HCT116 (cell line): ENCODE data around the gene MARCHF2.

ENCODE experiments used
- EZH2 ChIP-seq: fragments of 200-600 bp; sonication (generic); IDR thresholded peaks from 2 replicates; pipeline ENCODE4 v1.6.1; 2017; ENCODE audit warnings: antibody characterized with exemption, mixed run types
- POLR2A ChIP-seq: IDR thresholded peaks from 2 replicates; pipeline ENCODE4 v1.7.0; 2011; ENCODE audit warnings: borderline replicate concordance; ENCODE audit not compliant: insufficient read depth, insufficient read length; ENCODE audit errors: extremely low read depth
- POLR2AphosphoS5 ChIP-seq: IDR thresholded peaks from 2 replicates; pipeline ENCODE4 v1.6.1; 2011; ENCODE audit warnings: mild to moderate bottlenecking, low read depth, low read length, moderate library complexity
- SRF ChIP-seq: IDR thresholded peaks from 2 replicates; pipeline ENCODE4 v1.6.1; 2012; ENCODE audit warnings: low read depth
- TCF7L2 ChIP-seq: IDR thresholded peaks from 2 replicates; pipeline ENCODE4 v1.7.0; 2011; ENCODE audit warnings: borderline replicate concordance, inconsistent platforms; ENCODE audit not compliant: insufficient read depth, insufficient read length; ENCODE audit errors: extremely low read depth
- ZFX ChIP-seq: fragments of 450-650 bp; IDR thresholded peaks from 2 replicates; pipeline ENCODE4 v1.6.1; 2017
- TF ChIP-seq, protein P1 (sequence below): IDR thresholded peaks from 2 replicates; pipeline ENCODE4 v1.6.1; 2012; ENCODE audit warnings: low read depth
- TF ChIP-seq, protein P2 (sequence below), 3 experiments: fragments of 200-600 bp in 1 of 3; sonication (generic) in 1 of 3; IDR thresholded peaks in 2 of 3; conservative IDR thresholded peaks in 1 of 3; 2 replicates each; pipeline ENCODE4 v1.5.1; 2012 to 2017; ENCODE audit warnings: low read depth in 2 of 3, low read length in 2 of 3, antibody characterized with exemption in 1 of 3, borderline replicate concordance in 1 of 3, control low read depth in 1 of 3, mild to moderate bottlenecking in 1 of 3, mixed read lengths in 1 of 3, mixed run types in 1 of 3, moderate library complexity in 1 of 3; ENCODE audit not compliant: insufficient read depth in 1 of 3
- TF ChIP-seq, protein P3 (sequence below): IDR thresholded peaks from 2 replicates; pipeline ENCODE4 v1.6.1; 2012
- TF ChIP-seq, protein P4 (sequence below): IDR thresholded peaks from 2 replicates; pipeline ENCODE4 v1.6.1; 2011; ENCODE audit warnings: mild to moderate bottlenecking, low read length, moderate library complexity; ENCODE audit not compliant: insufficient replicate concordance; ENCODE audit errors: extremely low read depth

DNA sequence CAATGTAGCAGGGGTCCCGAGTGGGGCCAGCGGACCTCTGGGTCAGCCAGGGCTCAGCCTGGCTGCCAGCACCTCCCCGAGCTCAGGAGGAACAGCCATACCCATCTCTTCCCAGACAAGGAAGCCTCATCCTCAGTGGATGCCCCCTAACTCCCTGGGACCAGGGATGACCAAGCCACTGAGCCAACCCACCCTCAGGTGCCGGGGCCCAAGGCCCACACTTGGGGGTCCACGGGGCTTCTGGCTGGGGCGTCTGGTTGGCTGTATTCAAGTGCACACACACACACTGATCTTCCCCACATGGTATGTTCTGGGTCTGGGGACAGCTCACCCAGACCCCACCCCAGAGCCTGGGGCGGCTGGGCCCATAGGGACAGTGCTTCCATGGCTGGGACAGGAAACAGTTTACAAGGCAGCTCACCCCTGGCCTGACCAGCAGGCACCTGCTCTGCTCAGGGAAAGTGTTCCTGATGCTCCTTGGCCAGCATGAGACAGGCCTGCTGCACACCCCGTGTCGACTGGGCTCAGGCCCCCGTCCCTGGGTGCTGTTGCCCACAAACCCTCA is 15.3 kb upstream of the MARCHF2 start:
- no peak for TF ChIP-seq POLR2AphosphoS5
- TF ChIP-seq SRF = no peak
- TF ChIP-seq, protein P1, sequence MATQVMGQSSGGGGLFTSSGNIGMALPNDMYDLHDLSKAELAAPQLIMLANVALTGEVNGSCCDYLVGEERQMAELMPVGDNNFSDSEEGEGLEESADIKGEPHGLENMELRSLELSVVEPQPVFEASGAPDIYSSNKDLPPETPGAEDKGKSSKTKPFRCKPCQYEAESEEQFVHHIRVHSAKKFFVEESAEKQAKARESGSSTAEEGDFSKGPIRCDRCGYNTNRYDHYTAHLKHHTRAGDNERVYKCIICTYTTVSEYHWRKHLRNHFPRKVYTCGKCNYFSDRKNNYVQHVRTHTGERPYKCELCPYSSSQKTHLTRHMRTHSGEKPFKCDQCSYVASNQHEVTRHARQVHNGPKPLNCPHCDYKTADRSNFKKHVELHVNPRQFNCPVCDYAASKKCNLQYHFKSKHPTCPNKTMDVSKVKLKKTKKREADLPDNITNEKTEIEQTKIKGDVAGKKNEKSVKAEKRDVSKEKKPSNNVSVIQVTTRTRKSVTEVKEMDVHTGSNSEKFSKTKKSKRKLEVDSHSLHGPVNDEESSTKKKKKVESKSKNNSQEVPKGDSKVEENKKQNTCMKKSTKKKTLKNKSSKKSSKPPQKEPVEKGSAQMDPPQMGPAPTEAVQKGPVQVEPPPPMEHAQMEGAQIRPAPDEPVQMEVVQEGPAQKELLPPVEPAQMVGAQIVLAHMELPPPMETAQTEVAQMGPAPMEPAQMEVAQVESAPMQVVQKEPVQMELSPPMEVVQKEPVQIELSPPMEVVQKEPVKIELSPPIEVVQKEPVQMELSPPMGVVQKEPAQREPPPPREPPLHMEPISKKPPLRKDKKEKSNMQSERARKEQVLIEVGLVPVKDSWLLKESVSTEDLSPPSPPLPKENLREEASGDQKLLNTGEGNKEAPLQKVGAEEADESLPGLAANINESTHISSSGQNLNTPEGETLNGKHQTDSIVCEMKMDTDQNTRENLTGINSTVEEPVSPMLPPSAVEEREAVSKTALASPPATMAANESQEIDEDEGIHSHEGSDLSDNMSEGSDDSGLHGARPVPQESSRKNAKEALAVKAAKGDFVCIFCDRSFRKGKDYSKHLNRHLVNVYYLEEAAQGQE = no peak
- TF ChIP-seq EZH2 = no peak
- TF ChIP-seq, protein P2, sequence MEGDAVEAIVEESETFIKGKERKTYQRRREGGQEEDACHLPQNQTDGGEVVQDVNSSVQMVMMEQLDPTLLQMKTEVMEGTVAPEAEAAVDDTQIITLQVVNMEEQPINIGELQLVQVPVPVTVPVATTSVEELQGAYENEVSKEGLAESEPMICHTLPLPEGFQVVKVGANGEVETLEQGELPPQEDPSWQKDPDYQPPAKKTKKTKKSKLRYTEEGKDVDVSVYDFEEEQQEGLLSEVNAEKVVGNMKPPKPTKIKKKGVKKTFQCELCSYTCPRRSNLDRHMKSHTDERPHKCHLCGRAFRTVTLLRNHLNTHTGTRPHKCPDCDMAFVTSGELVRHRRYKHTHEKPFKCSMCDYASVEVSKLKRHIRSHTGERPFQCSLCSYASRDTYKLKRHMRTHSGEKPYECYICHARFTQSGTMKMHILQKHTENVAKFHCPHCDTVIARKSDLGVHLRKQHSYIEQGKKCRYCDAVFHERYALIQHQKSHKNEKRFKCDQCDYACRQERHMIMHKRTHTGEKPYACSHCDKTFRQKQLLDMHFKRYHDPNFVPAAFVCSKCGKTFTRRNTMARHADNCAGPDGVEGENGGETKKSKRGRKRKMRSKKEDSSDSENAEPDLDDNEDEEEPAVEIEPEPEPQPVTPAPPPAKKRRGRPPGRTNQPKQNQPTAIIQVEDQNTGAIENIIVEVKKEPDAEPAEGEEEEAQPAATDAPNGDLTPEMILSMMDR (IDR thresholded peaks at IDR 0.05 in 2 of 3, conservative IDR thresholded peaks at IDR 0.05 in 1 of 3; ENCODE audit: borderline replicate concordance in 1 of 3, insufficient read depth in 1 of 3, low read depth in 2 of 3, low read length in 2 of 3) = no peak
- TF ChIP-seq POLR2A = no peak
- TF ChIP-seq, protein P3, sequence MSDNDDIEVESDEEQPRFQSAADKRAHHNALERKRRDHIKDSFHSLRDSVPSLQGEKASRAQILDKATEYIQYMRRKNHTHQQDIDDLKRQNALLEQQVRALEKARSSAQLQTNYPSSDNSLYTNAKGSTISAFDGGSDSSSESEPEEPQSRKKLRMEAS = no peak
- TF ChIP-seq ZFX = no peak
- TF ChIP-seq TCF7L2 = no peak
- TF ChIP-seq, protein P4, sequence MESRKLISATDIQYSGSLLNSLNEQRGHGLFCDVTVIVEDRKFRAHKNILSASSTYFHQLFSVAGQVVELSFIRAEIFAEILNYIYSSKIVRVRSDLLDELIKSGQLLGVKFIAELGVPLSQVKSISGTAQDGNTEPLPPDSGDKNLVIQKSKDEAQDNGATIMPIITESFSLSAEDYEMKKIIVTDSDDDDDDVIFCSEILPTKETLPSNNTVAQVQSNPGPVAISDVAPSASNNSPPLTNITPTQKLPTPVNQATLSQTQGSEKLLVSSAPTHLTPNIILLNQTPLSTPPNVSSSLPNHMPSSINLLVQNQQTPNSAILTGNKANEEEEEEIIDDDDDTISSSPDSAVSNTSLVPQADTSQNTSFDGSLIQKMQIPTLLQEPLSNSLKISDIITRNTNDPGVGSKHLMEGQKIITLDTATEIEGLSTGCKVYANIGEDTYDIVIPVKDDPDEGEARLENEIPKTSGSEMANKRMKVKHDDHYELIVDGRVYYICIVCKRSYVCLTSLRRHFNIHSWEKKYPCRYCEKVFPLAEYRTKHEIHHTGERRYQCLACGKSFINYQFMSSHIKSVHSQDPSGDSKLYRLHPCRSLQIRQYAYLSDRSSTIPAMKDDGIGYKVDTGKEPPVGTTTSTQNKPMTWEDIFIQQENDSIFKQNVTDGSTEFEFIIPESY = no peak
